Esophagus squamous epithelium (tissue), 4 donors: Measurements from ENCODE around the gene RSBN1L.

Experiments used
- CTCF ChIP-seq, 6 experiments: fragments of 450-650 bp in 4 of 6; fragments of 200-600 bp in 2 of 6; sonication (generic) in 2 of 6; IDR thresholded peaks; one replicate each; pipeline ENCODE4 v1.5.1; 2016 to 2019; ENCODE audit warnings: antibody characterized with exemption in 6 of 6, mild to moderate bottlenecking in 4 of 6, moderate library complexity in 4 of 6
- POLR2A ChIP-seq, 4 donors: fragments of 450-650 bp; IDR thresholded peaks; one replicate each; pipeline ENCODE4 v1.6.1; 2017; ENCODE audit warnings: antibody characterized with exemption in 4 of 4, mild to moderate bottlenecking in 4 of 4, moderate library complexity in 3 of 4

GRCh38 chr7:77786018-77786417 lies 89.8 kb downstream of the RSBN1L start:
- TF ChIP-seq POLR2A (IDR thresholded peaks at IDR 0.05) (no peak), CTCF (IDR thresholded peaks at IDR 0.05) (no peak)
